Cardiac fibroblast (primary cell): ENCODE results near the gene SLC23A2.

ENCODE experiments used
- DNase-seq, 2 donors: peaks; one replicate each; pipeline versions ENCODE4 v3.0.0 to v3.0.0-alpha.2; 2010; ENCODE audit warnings: low read depth in 2 of 2
- H3K4me3 ChIP-seq, 2 donors: replicated peaks in 1 of 2; 1 replicate in 1 of 2; 2 replicates in 1 of 2; pipeline ENCODE4 v1.5.1; 2011; ENCODE audit warnings: low read depth in 2 of 2, low read length in 2 of 2, mild to moderate bottlenecking in 2 of 2, moderate library complexity in 1 of 2
- TF ChIP-seq, protein P1 (sequence below): IDR thresholded peaks from one replicate; pipeline ENCODE4 v1.5.1; 2011; ENCODE audit warnings: low read depth, mild to moderate bottlenecking, low read length, inconsistent platforms

Gene SLC23A2

DNA sequence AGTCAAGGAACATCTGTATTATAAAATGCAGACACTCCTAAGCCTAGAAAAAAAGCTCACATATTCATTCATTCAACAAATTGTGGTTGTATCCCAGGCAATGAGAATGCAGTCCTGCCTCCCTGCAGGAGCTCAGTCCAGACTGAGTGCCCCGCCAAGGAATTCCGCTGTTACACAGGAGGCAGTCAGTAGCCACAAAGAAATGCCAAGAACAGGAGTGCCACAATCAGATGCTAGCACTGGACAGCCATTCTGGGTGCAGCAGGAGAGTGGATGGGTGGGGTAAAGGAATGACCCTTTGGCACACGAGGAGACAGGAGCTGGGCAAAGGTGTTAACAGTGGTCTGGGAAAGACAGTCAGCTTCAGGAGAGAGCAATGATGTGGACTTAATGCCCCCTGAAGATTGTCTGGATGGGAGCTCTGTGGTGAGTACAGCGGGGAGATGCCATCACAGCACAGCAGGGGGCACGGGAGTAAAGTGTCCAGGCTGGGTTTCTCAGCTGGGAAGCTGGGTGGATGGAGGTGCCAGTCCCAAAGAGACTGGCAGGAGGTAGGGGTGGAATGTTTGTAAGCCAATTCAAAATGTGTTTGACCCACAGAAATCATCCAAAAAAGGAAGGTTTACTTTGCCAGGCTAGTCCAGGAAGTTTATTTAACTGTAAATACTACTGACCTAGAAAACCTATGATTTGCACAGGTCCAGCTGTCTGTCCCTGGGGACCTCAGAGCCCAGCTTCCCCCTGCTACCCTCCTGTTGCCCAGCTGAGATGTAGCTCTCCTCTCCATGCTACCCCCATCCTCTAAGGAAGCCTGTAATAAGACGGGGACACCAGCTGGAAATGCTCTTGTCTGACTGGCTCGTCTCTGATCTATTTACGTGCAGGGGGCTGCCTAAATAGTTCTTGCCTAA is 84.1 kb downstream of the SLC23A2 start:
- no peak overlapping the region for H3K4me3 ChIP-seq
- DNase-seq: peak in 1 of 2 donors; percentile 47
- TF ChIP-seq, protein P1, sequence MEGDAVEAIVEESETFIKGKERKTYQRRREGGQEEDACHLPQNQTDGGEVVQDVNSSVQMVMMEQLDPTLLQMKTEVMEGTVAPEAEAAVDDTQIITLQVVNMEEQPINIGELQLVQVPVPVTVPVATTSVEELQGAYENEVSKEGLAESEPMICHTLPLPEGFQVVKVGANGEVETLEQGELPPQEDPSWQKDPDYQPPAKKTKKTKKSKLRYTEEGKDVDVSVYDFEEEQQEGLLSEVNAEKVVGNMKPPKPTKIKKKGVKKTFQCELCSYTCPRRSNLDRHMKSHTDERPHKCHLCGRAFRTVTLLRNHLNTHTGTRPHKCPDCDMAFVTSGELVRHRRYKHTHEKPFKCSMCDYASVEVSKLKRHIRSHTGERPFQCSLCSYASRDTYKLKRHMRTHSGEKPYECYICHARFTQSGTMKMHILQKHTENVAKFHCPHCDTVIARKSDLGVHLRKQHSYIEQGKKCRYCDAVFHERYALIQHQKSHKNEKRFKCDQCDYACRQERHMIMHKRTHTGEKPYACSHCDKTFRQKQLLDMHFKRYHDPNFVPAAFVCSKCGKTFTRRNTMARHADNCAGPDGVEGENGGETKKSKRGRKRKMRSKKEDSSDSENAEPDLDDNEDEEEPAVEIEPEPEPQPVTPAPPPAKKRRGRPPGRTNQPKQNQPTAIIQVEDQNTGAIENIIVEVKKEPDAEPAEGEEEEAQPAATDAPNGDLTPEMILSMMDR: no peak

DNA sequence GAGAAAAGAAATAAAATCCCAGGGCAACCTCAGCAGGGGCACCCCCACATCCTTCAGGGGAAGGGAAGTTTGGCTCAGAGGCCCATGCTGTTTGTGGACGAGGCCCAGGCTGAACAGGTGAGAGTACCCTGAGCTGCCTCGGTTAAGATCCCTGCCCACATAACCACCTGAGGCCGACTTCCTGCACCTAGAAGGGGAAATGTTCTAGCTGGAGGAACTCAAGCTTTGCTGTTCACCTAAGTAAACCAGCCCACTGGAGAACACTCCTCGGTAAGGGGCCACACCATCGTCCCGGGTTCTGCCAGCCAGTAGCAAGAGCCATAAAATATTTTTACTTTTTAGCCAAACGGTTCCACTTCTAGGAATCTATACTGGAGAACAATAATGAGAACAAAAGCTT is 88.2 kb downstream of the SLC23A2 start:
- DNase-seq: no peak
- no peak overlapping the region for H3K4me3 ChIP-seq
- TF ChIP-seq, protein P1: no peak

DNA sequence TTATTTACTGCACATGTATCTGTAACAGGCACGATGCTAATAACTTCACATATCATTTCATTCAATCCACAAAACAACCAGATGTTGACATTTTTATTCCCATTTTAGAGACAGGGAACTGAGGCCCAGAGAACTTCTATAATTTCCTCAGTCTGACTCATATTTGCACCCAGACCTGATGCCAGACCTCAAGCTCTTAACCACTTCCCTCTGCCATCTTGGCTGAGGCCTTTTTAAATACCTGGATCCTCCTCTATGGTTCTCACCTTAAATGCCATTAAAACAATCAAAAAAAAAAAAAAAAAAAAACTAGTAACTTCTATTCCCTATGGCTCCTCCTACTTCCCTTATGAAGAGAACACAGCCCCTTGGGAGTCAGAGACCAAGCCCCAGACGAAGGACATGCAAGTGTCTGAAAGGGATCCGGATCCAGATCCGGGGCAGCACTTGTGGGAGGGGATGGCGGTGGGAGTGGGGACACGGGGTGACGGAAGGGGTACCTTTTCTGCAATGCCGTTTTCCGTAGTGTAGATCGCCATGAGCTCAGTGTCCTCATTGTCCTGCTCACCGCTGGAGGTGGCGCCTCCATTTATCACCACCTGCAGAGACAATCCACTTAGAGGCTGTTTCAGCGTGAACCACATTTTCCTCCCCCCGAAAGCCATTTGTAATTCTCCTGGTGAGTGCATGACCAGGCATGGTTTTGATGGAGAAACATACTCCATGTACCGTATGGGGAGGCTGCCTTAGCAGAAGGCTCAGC is 88.7 kb downstream of the SLC23A2 start:
- DNase-seq: no peak
- TF ChIP-seq, protein P1: no peak
- H3K4me3 ChIP-seq: no peak overlapping the region

DNA sequence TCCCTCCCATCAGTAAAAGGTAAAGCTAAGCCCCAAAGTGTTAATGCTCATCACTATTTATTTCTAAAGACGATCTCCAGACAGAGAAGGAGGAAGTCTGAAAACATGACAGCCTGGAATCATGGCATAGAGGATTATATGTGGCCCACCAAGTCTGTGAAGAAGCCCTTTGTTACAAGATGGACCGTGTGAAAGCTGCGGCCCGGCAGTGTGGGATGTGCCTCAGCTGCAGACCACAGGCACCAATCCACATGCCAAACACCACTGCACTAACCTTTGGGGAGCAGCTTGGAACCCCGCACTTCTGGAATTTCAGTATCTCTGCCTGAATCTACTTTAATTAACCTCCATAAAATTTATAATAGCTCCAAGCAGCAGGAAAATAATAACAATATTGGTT is 90.4 kb downstream of the SLC23A2 start:
- TF ChIP-seq, protein P1: no peak
- DNase-seq: no peak
- H3K4me3 ChIP-seq: no peak overlapping the region

DNA sequence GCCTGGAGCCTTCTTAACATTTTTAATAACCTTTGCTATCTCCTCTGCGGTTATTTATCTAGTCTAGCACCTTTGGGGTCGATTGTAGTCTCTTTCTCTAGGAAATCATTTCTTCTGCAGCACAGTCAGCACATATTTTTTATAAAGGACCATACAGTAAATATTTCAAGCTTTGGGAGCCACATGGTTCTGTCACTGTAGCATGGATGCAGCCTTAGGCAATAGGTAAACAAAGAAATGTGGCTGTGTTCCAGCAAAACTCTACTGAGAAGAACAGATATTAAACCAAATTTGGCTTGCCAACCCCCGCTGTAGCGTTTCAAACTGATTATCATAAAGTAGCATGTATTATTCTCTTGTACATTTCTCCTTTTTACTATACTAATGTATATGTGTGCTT is 95.7 kb downstream of the SLC23A2 start:
- no peak for DNase-seq
- TF ChIP-seq, protein P1: no peak
- no peak overlapping the region for H3K4me3 ChIP-seq

DNA sequence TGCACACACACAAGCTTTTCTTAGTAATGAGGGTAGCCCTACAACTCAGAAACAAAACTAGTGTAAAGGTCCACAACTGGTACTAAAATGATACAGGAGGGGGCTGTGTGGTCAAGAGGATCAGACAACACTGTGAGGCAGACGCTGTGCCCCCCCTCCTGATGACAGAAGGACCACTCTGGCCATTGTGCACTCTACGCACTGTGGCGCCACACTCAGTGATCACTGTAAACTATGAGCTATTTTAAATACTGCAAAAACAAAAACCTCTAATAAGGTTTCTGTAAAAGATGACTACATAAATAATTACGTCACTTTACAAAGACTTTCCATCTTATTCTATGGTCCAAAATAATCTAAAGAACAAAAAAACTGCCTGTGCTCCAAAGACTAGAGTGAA is 96.1 kb downstream of the SLC23A2 start:
- H3K4me3 ChIP-seq: no peak overlapping the region
- TF ChIP-seq, protein P1: no peak

More for the DNA sequence above, 96.1 kb downstream of the SLC23A2 start:
- no peak for DNase-seq
